22Rv1 (cell line): ENCODE results near the gene CAMK2D.

Source experiments
- H3K27ac ChIP-seq: fragments of 450-650 bp; 2 replicates; pipeline ENCODE4 v1.5.1; 2017
- CTCF ChIP-seq: fragments of 450-650 bp; IDR thresholded peaks from 2 replicates; pipeline ENCODE4 v1.5.1; 2017; ENCODE audit warnings: mild to moderate bottlenecking
- ZFX ChIP-seq: fragments of 450-650 bp; IDR thresholded peaks from 2 replicates; pipeline ENCODE4 v1.6.1; 2017; ENCODE audit warnings: antibody characterized with exemption, borderline replicate concordance

CAMK2D gene

GRCh38 chr4:113559947-113560346 lies 201.6 kb downstream of the CAMK2D start:
- no peak overlapping the region for H3K27ac ChIP-seq
- TF ChIP-seq CTCF, result no peak

DNA sequence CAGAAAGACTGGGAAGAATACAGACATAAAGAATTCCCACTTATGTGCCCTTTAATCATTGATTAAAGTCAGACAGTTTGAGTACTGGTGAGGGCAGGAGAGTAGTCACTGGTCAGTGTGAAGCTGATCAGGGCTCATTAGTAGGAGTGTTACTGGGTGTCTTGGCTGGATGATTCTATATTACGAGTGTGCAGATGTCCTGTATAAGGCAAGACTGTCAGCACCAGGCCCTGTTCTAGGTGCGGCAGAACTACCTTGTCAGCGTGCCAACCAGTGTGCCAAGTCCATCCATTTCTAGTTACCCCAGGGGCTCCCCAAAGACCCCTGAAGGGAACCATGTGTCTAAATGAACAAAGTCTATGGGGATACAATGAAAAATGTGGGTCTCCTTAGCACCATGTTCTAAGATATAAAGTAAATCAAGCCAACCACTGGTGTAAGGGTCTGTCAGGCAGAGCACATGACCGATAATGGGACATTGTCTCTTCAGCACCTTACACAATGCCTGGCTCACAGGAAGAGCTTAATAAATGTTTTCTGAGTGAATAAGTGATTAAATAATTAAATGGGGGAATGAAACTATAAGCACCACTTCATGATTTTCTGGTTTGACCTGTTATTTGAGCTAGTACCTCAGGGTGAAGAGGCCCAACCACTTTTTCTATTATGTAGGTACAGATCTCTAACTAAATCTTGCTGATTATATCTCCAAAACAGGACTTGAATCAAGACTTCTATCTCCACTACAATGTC lies 205.0 kb downstream of the CAMK2D start:
- TF ChIP-seq CTCF (no peak), ZFX (no peak)
- H3K27ac ChIP-seq, result peak overlapping the region; percentile 14; the same call in 1 of the 2 replicates

DNA sequence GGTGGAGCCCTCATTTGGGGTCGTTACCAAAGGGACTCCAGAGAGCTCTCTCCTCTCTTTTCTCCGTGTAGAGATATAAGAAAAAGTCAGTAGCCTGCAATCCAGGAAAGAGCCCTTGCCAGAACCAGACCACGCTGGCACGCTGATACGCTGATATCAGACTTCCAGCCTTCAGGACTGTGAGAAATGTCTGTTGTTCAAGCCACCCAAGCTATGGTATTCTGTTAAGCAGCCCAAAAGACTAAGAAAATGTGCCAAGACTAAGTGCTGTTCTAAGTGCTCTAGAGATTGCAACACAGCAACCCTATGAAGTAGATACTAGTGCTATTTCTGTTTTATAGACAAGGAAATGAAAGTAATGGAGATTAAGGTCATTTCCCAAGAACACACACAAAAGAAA lies 205.7 kb downstream of the CAMK2D start:
- H3K27ac ChIP-seq, result 0 out of 2 replicates have a peak overlapping the region, but pooled peaks have one; percentile 14
- TF ChIP-seq ZFX (no peak), CTCF (no peak)

- no peak overlapping the region for H3K27ac ChIP-seq
- no peak for TF ChIP-seq CTCF
- TF ChIP-seq ZFX, result no peak
Observed at GRCh38 chr4:113553082-113553481, 208.5 kb downstream of the CAMK2D start.

GRCh38 chr4:113550510-113550909 lies 211.0 kb downstream of the CAMK2D start:
- TF ChIP-seq ZFX, result no peak
- no peak for TF ChIP-seq CTCF
- H3K27ac ChIP-seq, result no peak overlapping the region

DNA sequence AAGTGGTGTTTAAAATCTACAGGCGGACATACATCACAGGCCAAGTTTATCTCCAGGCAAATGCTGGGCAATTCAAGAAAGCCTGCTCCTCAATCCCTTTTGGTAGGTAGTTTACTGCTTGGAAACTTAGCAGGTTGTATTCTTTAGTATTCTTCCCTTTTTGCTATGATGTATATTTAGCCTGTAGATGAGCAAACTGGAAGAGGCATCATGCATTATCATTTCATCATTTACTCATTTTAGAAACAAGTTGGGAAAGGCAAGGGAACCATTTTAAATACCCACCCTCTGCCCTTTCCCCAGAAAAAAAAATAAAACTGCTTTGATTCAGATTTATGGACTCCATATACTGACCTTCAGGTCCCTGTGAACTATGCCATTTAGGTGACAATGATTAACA lies 213.2 kb downstream of the CAMK2D start:
- H3K27ac ChIP-seq, result peak overlapping the region; percentile 75
- TF ChIP-seq CTCF, result no peak
- no peak for TF ChIP-seq ZFX

DNA sequence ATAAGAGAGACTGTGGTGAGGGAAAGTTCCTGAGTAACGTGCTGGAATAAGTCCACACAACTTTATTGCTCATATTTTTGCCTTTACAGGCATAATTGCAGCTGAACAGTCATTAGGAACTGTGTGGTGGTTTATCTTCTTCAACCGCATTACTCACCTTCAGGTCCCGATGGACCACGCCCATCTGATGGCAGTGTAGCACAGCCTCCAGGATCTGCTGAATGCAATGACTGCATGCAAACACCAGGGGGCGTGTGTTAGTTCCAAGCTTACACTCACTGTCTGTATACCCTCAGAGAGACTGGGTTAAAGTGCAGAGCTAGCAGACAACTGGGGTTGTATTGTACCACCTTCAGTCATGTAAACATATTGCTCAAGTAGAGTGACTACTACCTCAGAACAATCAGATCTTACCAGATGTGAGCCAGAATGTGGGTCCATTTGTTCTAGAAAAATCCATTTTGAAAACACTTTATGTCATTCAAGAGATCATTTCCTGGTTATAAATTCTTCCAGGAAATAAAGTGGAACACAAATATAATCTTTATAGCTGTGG lies 214.0 kb downstream of the CAMK2D start:
- no peak for TF ChIP-seq ZFX
- TF ChIP-seq CTCF, result peak; percentile 94
- H3K27ac ChIP-seq, result peak overlapping the region; percentile 75
